HG02642 (cell line): ENCODE measurements around the gene S1PR4.
"Not testable (repeated sequence)": the region's sequence is repeated elsewhere in the genome, so short reads cannot be mapped to it uniquely, and the experiment has no call there.

Experiments
- ATAC-seq: cut with Tn5 transposase; IDR thresholded peaks from one replicate; pipeline ENCODE4 v1.9.1; 2021; ENCODE audit warnings: mild to moderate bottlenecking; ENCODE audit not compliant: unreplicated experiment, poor library complexity

Gene S1PR4

GRCh38 chr19:3192684-3193083 is 14.1 kb downstream of the S1PR4 start:
- no peak for ATAC-seq

- ATAC-seq, result no peak
These were observed 14.9 kb downstream of the S1PR4 start for GRCh38 chr19:3193256-3194105.

GRCh38 chr19:3194106-3195087 is 15.8 kb downstream of the S1PR4 start:
- ATAC-seq, result no peak

- no peak for ATAC-seq
These were observed 17.7 kb downstream of the S1PR4 start for GRCh38 chr19:3196064-3196932.

GRCh38 chr19:3196933-3197205 is 18.3 kb downstream of the S1PR4 start:
- ATAC-seq, result no peak

- ATAC-seq, result no peak
These were observed 20.5 kb downstream of the S1PR4 start for GRCh38 chr19:3198901-3199700.

GRCh38 chr19:3201072-3201700 is 22.6 kb downstream of the S1PR4 start:
- ATAC-seq, result no peak

GRCh38 chr19:3201911-3202310 is 23.3 kb downstream of the S1PR4 start:
- no peak for ATAC-seq

GRCh38 chr19:3202346-3202745 is 23.8 kb downstream of the S1PR4 start:
- ATAC-seq, result no peak

- not testable (repeated sequence) for ATAC-seq
These were observed 24.3 kb downstream of the S1PR4 start for GRCh38 chr19:3202895-3203294.

GRCh38 chr19:3203805-3204645 is 25.5 kb downstream of the S1PR4 start:
- no peak for ATAC-seq

GRCh38 chr19:3204646-3205275 is 26.2 kb downstream of the S1PR4 start:
- no peak for ATAC-seq

- no peak for ATAC-seq
These were observed 27.8 kb downstream of the S1PR4 start for GRCh38 chr19:3206216-3206953.

GRCh38 chr19:3207461-3208242 is 29.1 kb downstream of the S1PR4 start:
- no peak for ATAC-seq

GRCh38 chr19:3208317-3209207 is 30.0 kb downstream of the S1PR4 start:
- no peak for ATAC-seq
